Suprapubic skin (tissue), 4 donors: Measurements from ENCODE around the gene COMMD9. TPM values are rescaled to one million over a fixed set of nuclear protein-coding genes. Genes with fewer than 3 reads are reported as not detected.

Experiments
- DNase-seq, 2 donors: peaks; one replicate each; pipeline ENCODE4 v3.0.0-alpha.2; 2019; ENCODE audit warnings: low spot score in 2 of 2
- H3K27ac ChIP-seq: fragments of 200-600 bp; sonication (generic); one replicate; pipeline ENCODE4 v1.5.1; 2019
- H3K27me3 ChIP-seq: fragments of 200-600 bp; sonication (generic); one replicate; pipeline ENCODE4 v1.5.1; 2019
- H3K36me3 ChIP-seq: fragments of 200-600 bp; sonication (generic); one replicate; pipeline ENCODE4 v1.5.1; 2019
- H3K4me1 ChIP-seq: fragments of 200-600 bp; sonication (generic); one replicate; pipeline ENCODE4 v1.5.1; 2019
- H3K4me3 ChIP-seq: fragments of 200-600 bp; sonication (generic); one replicate; pipeline ENCODE4 v1.5.1; 2019; ENCODE audit warnings: mild to moderate bottlenecking
- H3K9me3 ChIP-seq: fragments of 200-600 bp; sonication (generic); one replicate; pipeline ENCODE4 v1.5.1; 2019
- CTCF ChIP-seq, 2 donors: fragments of 200-600 bp in 1 of 2; fragments of 450-650 bp in 1 of 2; sonication (generic) in 1 of 2; IDR thresholded peaks; one replicate each; pipeline ENCODE4 v1.5.1; 2016 to 2019; ENCODE audit warnings: antibody characterized with exemption in 2 of 2, mild to moderate bottlenecking in 1 of 2, moderate library complexity in 1 of 2
- EP300 ChIP-seq: sonication (generic); formaldehyde crosslinking; IDR thresholded peaks from one replicate; pipeline ENCODE4 v1.6.1; 2017; ENCODE audit warnings: antibody characterized with exemption
- POLR2A ChIP-seq, 2 donors: fragments of 450-650 bp; IDR thresholded peaks; one replicate each; pipeline ENCODE4 v1.6.1; 2017; ENCODE audit warnings: antibody characterized with exemption in 2 of 2, mild to moderate bottlenecking in 2 of 2, moderate library complexity in 2 of 2
- POLR2AphosphoS5 ChIP-seq, 3 donors: sonication (generic); formaldehyde crosslinking; IDR thresholded peaks; one replicate each; pipeline ENCODE4 v1.6.1; 2017; ENCODE audit warnings: antibody characterized with exemption in 3 of 3
- WGBS: methylation state at CpG from one replicate; pipeline ENCODE4 v1.1.5; 2018; 5-methylcytosine and 5-hydroxymethylcytosine counted together
- total RNA-seq, 4 donors: library from RNA; depleted of rRNA; stranded (reverse); fragments of >200 nt; gene quantifications; one replicate each; pipeline ENCODE4 v1.1.0, GENCODE V29; 2016

The COMMD9 gene
- total RNA-seq, 4 donors from 2014 or later, result 40.1 to 55.0 (median 46.6) TPM

- H3K4me3 ChIP-seq, result no peak within 1 kb of the TSS
- no peak within 1 kb of the TSS for H3K27ac ChIP-seq
- H3K4me1 ChIP-seq, result peaks cover 4% of the 10 kb centered on the region
- no peak for TF ChIP-seq CTCF (IDR thresholded peaks at IDR 0.05)
- no peak for TF ChIP-seq POLR2A (IDR thresholded peaks at IDR 0.05)
- no peak for TF ChIP-seq EP300
- no peak for TF ChIP-seq POLR2AphosphoS5 (IDR thresholded peaks at IDR 0.05)
- no peaks in the 10 kb centered on the region for H3K27me3 ChIP-seq
- no peaks in the 10 kb centered on the region for H3K36me3 ChIP-seq
- DNase-seq, result no peak
- no peaks in the 10 kb centered on the region for H3K9me3 ChIP-seq
- WGBS, result 74% methylated on average over 3 of the region's 3 CpGs
These were observed 6.7 kb upstream of the COMMD9 start, which contains the start of gene PRR5L for GRCh38 chr11:36295926-36296325. Gene PRR5L (plus strand): TSS chr11:36296288. CDS start chr11:36401122, 104,834 bp downstream.

GRCh38 chr11:36292311-36292722 lies 3.1 kb upstream of the COMMD9 start:
- TF ChIP-seq POLR2AphosphoS5 (IDR thresholded peaks at IDR 0.05) (no peak), CTCF (IDR thresholded peaks at IDR 0.05) (peak; percentile 8 to 11), EP300 (no peak), POLR2A (IDR thresholded peaks at IDR 0.05) (no peak)
- Histone ChIP-seq H3K27me3 (no peaks in the 10 kb centered on the region), H3K36me3 (no peaks in the 10 kb centered on the region), H3K4me1 (peaks cover 18% of the 10 kb centered on the region), H3K4me3 (no peak overlapping the region), H3K9me3 (no peaks in the 10 kb centered on the region), H3K27ac (no peak overlapping the region)
- DNase-seq, result no peak
- 39% methylated on average over 4 of the region's 4 CpGs for WGBS

- WGBS, result 33% methylated on average over 31 of the region's 31 CpGs
- peak overlapping the region; percentile 53 for H3K27ac ChIP-seq
- peaks cover 18% of the 10 kb centered on the region for H3K4me1 ChIP-seq
- H3K36me3 ChIP-seq, result no peaks in the 10 kb centered on the region
- no peaks in the 10 kb centered on the region for H3K27me3 ChIP-seq
- no peak for DNase-seq
- TF ChIP-seq POLR2A (IDR thresholded peaks at IDR 0.05) (no peak), EP300 (no peak), POLR2AphosphoS5 (IDR thresholded peaks at IDR 0.05) (no peak), CTCF (IDR thresholded peaks at IDR 0.05) (no peak)
- peak overlapping the region; percentile 72 for H3K4me3 ChIP-seq
- H3K9me3 ChIP-seq, result no peaks in the 10 kb centered on the region
These were observed 590 bp downstream of the COMMD9 start for GRCh38 chr11:36288442-36289225.

GRCh38 chr11:36282926-36283325 lies 6.3 kb downstream of the COMMD9 start:
- Histone ChIP-seq H3K27ac (no peak overlapping the region), H3K27me3 (no peaks in the 10 kb centered on the region), H3K36me3 (peaks cover 18% of the 10 kb centered on the region), H3K4me3 (no peak overlapping the region), H3K4me1 (peaks cover 5% of the 10 kb centered on the region), H3K9me3 (peaks cover 5% of the 10 kb centered on the region)
- DNase-seq, result no peak
- TF ChIP-seq POLR2AphosphoS5 (IDR thresholded peaks at IDR 0.05) (no peak), POLR2A (IDR thresholded peaks at IDR 0.05) (no peak), CTCF (IDR thresholded peaks at IDR 0.05) (no peak), EP300 (no peak)
- WGBS, result 87% methylated on average over 1 of the region's 1 CpG

- Histone ChIP-seq H3K36me3 (peaks cover 18% of the 10 kb centered on the region), H3K9me3 (peaks cover 5% of the 10 kb centered on the region), H3K4me1 (no peaks in the 10 kb centered on the region), H3K27me3 (no peaks in the 10 kb centered on the region), H3K27ac (no peak overlapping the region), H3K4me3 (no peak overlapping the region)
- DNase-seq, result no peak
- WGBS, result 97% methylated on average over 4 of the region's 4 CpGs
- TF ChIP-seq POLR2A (IDR thresholded peaks at IDR 0.05), result no peak
- no peak for TF ChIP-seq CTCF (IDR thresholded peaks at IDR 0.05)
- no peak for TF ChIP-seq POLR2AphosphoS5 (IDR thresholded peaks at IDR 0.05)
- TF ChIP-seq EP300, result no peak
These were observed 7.4 kb downstream of the COMMD9 start for GRCh38 chr11:36281850-36282249.
